Astrocyte of the cerebellum (primary cell): ENCODE data around the gene NOL11.

Experiments used
- DNase-seq: peaks from one replicate; pipeline ENCODE4 v3.0.0-alpha.2; 2011; ENCODE audit warnings: low read depth
- H3K4me3 ChIP-seq: 2 replicates; pipeline ENCODE4 v1.5.1; 2011; ENCODE audit warnings: mild to moderate bottlenecking, low read depth, low read length, moderate library complexity
- CTCF ChIP-seq: IDR thresholded peaks from 2 replicates; pipeline ENCODE4 v1.5.1; 2012; ENCODE audit warnings: low read length, low read depth, moderate library complexity, mild to moderate bottlenecking; ENCODE audit errors: missing control alignments
- in situ Hi-C: cut with HindIII; loops from 2 replicates; pipeline ENCODE4 v1.10.0; 2017; ENCODE audit warnings: low sequenced_read_pairs

NOL11 gene

GRCh38 chr17:67679225-67679624 is 38.5 kb upstream of the NOL11 start:
- DNase-seq, result no peak
- in situ Hi-C loops, result no loop called here
- no peak for TF ChIP-seq CTCF
- no peak overlapping the region for H3K4me3 ChIP-seq

GRCh38 chr17:67679721-67680120 is 38.0 kb upstream of the NOL11 start:
- in situ Hi-C loops, result no loop called here
- no peak for TF ChIP-seq CTCF
- H3K4me3 ChIP-seq, result no peak overlapping the region
- DNase-seq, result no peak

- in situ Hi-C loops, result no loop called here
Observed at GRCh38 chr17:67680445-67681224, 37.1 kb upstream of the NOL11 start.

GRCh38 chr17:67682196-67682595 is 35.5 kb upstream of the NOL11 start:
- TF ChIP-seq CTCF, result no peak
- no peak overlapping the region for H3K4me3 ChIP-seq
- in situ Hi-C loops, result no loop called here

More at GRCh38 chr17:67680445-67681224, 37.1 kb upstream of the NOL11 start:
- H3K4me3 ChIP-seq, result no peak overlapping the region
- no peak for TF ChIP-seq CTCF
- DNase-seq, result no peak

GRCh38 chr17:67685351-67685750 is 32.4 kb upstream of the NOL11 start:
- TF ChIP-seq CTCF, result no peak
- in situ Hi-C loops, result no loop called here

More at GRCh38 chr17:67682196-67682595, 35.5 kb upstream of the NOL11 start:
- no peak for DNase-seq

GRCh38 chr17:67686241-67686640 is 31.5 kb upstream of the NOL11 start:
- H3K4me3 ChIP-seq, result no peak overlapping the region
- TF ChIP-seq CTCF, result no peak
- in situ Hi-C loops, result no loop called here
- DNase-seq, result no peak

More at GRCh38 chr17:67685351-67685750, 32.4 kb upstream of the NOL11 start:
- no peak overlapping the region for H3K4me3 ChIP-seq
- no peak for DNase-seq
